Suprapubic skin (tissue), 3 donors: ENCODE data around the gene VAV2.

Experiments
- POLR2A ChIP-seq, 2 donors: fragments of 450-650 bp; IDR thresholded peaks; one replicate each; pipeline ENCODE4 v1.6.1; 2017; ENCODE audit warnings: antibody characterized with exemption in 2 of 2, mild to moderate bottlenecking in 2 of 2, moderate library complexity in 2 of 2
- TF ChIP-seq, protein P1 (sequence below), 2 donors: fragments of 200-600 bp in 1 of 2; fragments of 450-650 bp in 1 of 2; sonication (generic) in 1 of 2; IDR thresholded peaks; one replicate each; pipeline ENCODE4 v1.5.1; 2016 to 2019; ENCODE audit warnings: antibody characterized with exemption in 2 of 2, mild to moderate bottlenecking in 1 of 2, moderate library complexity in 1 of 2

DNA sequence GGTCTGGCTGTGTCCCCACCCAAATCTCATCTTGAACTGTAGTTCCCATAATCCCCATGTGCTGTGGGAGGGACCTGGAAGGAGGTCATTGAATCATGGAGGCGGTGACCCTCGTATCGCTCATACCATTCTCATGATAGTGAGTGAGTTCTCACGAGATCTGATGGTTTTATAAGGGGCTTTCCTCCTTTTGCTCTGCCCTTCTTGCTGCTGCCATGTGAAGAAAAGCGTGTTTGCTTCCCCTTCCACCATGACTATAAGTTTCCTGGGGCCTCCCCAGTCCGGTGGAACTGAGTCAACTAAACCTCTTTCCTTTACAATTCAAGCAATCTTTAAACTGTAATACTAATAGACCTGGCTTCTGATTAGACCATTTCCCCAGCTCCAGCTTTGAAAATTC is 161.8 kb downstream of the VAV2 start:
- no peak for TF ChIP-seq POLR2A (IDR thresholded peaks at IDR 0.05)
- TF ChIP-seq, protein P1, sequence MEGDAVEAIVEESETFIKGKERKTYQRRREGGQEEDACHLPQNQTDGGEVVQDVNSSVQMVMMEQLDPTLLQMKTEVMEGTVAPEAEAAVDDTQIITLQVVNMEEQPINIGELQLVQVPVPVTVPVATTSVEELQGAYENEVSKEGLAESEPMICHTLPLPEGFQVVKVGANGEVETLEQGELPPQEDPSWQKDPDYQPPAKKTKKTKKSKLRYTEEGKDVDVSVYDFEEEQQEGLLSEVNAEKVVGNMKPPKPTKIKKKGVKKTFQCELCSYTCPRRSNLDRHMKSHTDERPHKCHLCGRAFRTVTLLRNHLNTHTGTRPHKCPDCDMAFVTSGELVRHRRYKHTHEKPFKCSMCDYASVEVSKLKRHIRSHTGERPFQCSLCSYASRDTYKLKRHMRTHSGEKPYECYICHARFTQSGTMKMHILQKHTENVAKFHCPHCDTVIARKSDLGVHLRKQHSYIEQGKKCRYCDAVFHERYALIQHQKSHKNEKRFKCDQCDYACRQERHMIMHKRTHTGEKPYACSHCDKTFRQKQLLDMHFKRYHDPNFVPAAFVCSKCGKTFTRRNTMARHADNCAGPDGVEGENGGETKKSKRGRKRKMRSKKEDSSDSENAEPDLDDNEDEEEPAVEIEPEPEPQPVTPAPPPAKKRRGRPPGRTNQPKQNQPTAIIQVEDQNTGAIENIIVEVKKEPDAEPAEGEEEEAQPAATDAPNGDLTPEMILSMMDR (IDR thresholded peaks at IDR 0.05): no peak
